ENCODE results near the gene ATP6V0E2. TPM values are rescaled to one million over a fixed set of nuclear protein-coding genes. Genes with fewer than 3 reads are reported as not detected.

The ATP6V0E2 gene
- total RNA-seq, 1 experiment from 2014 or later = 19.0 TPM

- Histone ChIP-seq H4K91ac (ENCODE audit: insufficient read length, low read depth, low read length) (no peak overlapping the region), H2BK12ac (ENCODE audit: insufficient read length, low read depth, low read length) (no peak overlapping the region), H3K9me3 (ENCODE audit: control insufficient read depth, low read depth, low read length) (no peaks in the 10 kb centered on the region), H3K4me2 (ENCODE audit: insufficient read depth, insufficient read length, low read length) (no peak overlapping the region), H3K79me1 (ENCODE audit: insufficient read depth, low read depth, low read length, poor library complexity, severe bottlenecking) (no peaks in the 10 kb centered on the region), H2BK15ac (ENCODE audit: low read depth, low read length) (no peak overlapping the region), H3K79me2 (ENCODE audit: insufficient read depth, low read length) (no peaks in the 10 kb centered on the region; the same call in 1 of the 2 replicates), H4K5ac (ENCODE audit: insufficient read length, low read depth, low read length) (no peak overlapping the region), H3K4ac (ENCODE audit: low read depth, low read length) (no peak overlapping the region), H2AFZ (ENCODE audit: low read length) (no peak overlapping the region), H3K9ac (ENCODE audit: extremely low read depth, insufficient read length, low read length) (no peak overlapping the region), H2AK5ac (ENCODE audit: insufficient read length, low read length) (no peak overlapping the region), H3T11ph (ENCODE audit: low read length) (no peak overlapping the region), H4K20me1 (ENCODE audit: control insufficient read depth, insufficient read depth, insufficient read length) (no peaks in the 10 kb centered on the region), H3K23ac (ENCODE audit: insufficient read length, low read depth, low read length) (no peak overlapping the region), H3K18ac (ENCODE audit: insufficient read length, low read depth, low read length) (no peak overlapping the region), H3K56ac (ENCODE audit: insufficient read length, low read depth, low read length) (no peak overlapping the region), H3K27ac (ENCODE audit: insufficient read length, low read depth, low read length) (no peak overlapping the region), H3K23me2 (ENCODE audit: insufficient read length, low read depth, low read length, poor library complexity, severe bottlenecking) (peaks cover 6% of the 10 kb centered on the region), H3K14ac (ENCODE audit: insufficient read depth, low read length) (no peak overlapping the region), H2BK120ac (ENCODE audit: low read depth, low read length, poor library complexity, severe bottlenecking) (no peak overlapping the region), H4K8ac (replicated peaks; ENCODE audit: insufficient read length, low read depth, low read length) (no peak overlapping the region), H2BK5ac (ENCODE audit: insufficient read length, low read length) (no peak overlapping the region), H2BK20ac (ENCODE audit: low read depth, low read length, poor library complexity, severe bottlenecking) (no peak overlapping the region), H3K27me3 (ENCODE audit: insufficient read depth, low read length) (0 out of 2 replicates have a peak, but pooled peaks cover 3% of the 10 kb centered on the region), H3K4me1 (ENCODE audit: insufficient read depth, low read length) (no peaks in the 10 kb centered on the region)
- Mint-ChIP-seq H3K9me3 (no peaks in the 10 kb centered on the region), H3K27ac (no peak overlapping the region), H3K27me3 (ENCODE audit: low read depth) (peaks cover 44% of the 10 kb centered on the region), H3K4me1 (peaks cover 9% of the 10 kb centered on the region in 2 experiments), H3K36me3 (ENCODE audit: insufficient read depth in 1 of 3, low read depth in 3 of 3) (no peaks in the 10 kb centered on the region), H3K4me3 (no peak overlapping the region)
- TF ChIP-seq CTCF (conservative IDR thresholded peaks at IDR 0.05) = no peak
- DNase-seq = no peak
- no CpG with 5 or more reads among the region's 9 CpGs for WGBS (ENCODE audit: extremely low coverage, insufficient read length, low lambda C conversion rate)
These were observed 30.2 kb upstream of the ATP6V0E2 start for GRCh38 chr7:149843566-149843965.
